ENCODE results near the gene ART5. TPM values are rescaled to one million over a fixed set of nuclear protein-coding genes. Genes with fewer than 3 reads are reported as not detected.

ART5 gene
- polyA plus RNA-seq, 3 donors, result not detected

- no peak overlapping the region for H3K4me3 ChIP-seq (replicated peaks in 1 of 3; ENCODE audit: low read depth in 2 of 3, low read length in 3 of 3)
- H3K27me3 Mint-ChIP-seq (ENCODE audit: low read depth in 3 of 3), result peaks cover 0 to 5% (median 1%) of the 10 kb centered on the region in 3 donors
- H3K27ac ChIP-seq (ENCODE audit: low read depth in 1 of 2, low read length in 2 of 2), result no peak overlapping the region
- no peaks in the 10 kb centered on the region for H4K20me1 ChIP-seq (ENCODE audit: insufficient read depth, low read length)
- no peak overlapping the region for H3K4me3 Mint-ChIP-seq
- no peaks in the 10 kb centered on the region for H3K36me3 Mint-ChIP-seq
- H3K79me2 ChIP-seq (ENCODE audit: insufficient read depth, low read length), result no peaks in the 10 kb centered on the region
- peak overlapping the region in 2 of 7 donors; percentile 27 to 66 for H3K27ac Mint-ChIP-seq
- peaks cover 25% of the 10 kb centered on the region for H3K4me1 Mint-ChIP-seq
- intact Hi-C loops (cut with micrococcal nuclease), result no loop called here
- no peak overlapping the region for H3K4me2 ChIP-seq (replicated peaks; ENCODE audit: extremely low read depth, low read length, poor library complexity, severe bottlenecking)
- no peaks in the 10 kb centered on the region for H3K9me3 ChIP-seq (replicated peaks in 1 of 2; ENCODE audit: control insufficient read depth in 1 of 2, insufficient read depth in 1 of 2, low read length in 2 of 2)
- no peaks in the 10 kb centered on the region for H3K36me3 ChIP-seq (replicated peaks in 1 of 2; ENCODE audit: control insufficient read depth in 1 of 2, insufficient read depth in 2 of 2, low read length in 2 of 2)
- no peak for TF ChIP-seq CTCF (IDR thresholded peaks at IDR 0.05)
- no peaks in the 10 kb centered on the region for H3K27me3 ChIP-seq (ENCODE audit: control insufficient read depth in 2 of 2, insufficient read depth in 2 of 2, low read length in 2 of 2)
- 49% methylated on average over 3 of the region's 4 CpGs for WGBS (ENCODE audit: insufficient coverage)
- peaks cover 0 to 1% (median 0%) of the 10 kb centered on the region in 7 donors for H3K9me3 Mint-ChIP-seq
- peaks cover 25% of the 10 kb centered on the region in 2 donors for H3K4me1 ChIP-seq (ENCODE audit: control insufficient read depth in 1 of 2, insufficient read depth in 2 of 2, low read length in 2 of 2)
- H3K9ac ChIP-seq (ENCODE audit: insufficient read depth, low read length, poor library complexity, severe bottlenecking), result no peak overlapping the region
- peak overlapping the region; percentile 21 for H2AFZ ChIP-seq (ENCODE audit: insufficient read depth, low read depth, low read length, poor library complexity, severe bottlenecking)
- no peak for DNase-seq
Measured at GRCh38 chr11:3622521-3622920, 19.3 kb downstream of the ART5 start.

GRCh38 chr11:3617990-3618389, 23.8 kb downstream of the ART5 start:
- no peaks in the 10 kb centered on the region for H3K27me3 ChIP-seq (ENCODE audit: control insufficient read depth in 2 of 2, insufficient read depth in 2 of 2, low read length in 2 of 2)
- no peak overlapping the region for H3K4me3 ChIP-seq (replicated peaks in 1 of 3; ENCODE audit: low read depth in 2 of 3, low read length in 3 of 3)
- H3K4me1 Mint-ChIP-seq, result peaks cover 24% of the 10 kb centered on the region
- intact Hi-C loops (cut with micrococcal nuclease), result no loop called here
- no peaks in the 10 kb centered on the region for H3K36me3 ChIP-seq (replicated peaks in 1 of 2; ENCODE audit: control insufficient read depth in 1 of 2, insufficient read depth in 2 of 2, low read length in 2 of 2)
- no peak overlapping the region for H3K4me2 ChIP-seq (replicated peaks; ENCODE audit: extremely low read depth, low read length, poor library complexity, severe bottlenecking)
- H3K4me3 Mint-ChIP-seq, result no peak overlapping the region
- no peak overlapping the region for H3K27ac ChIP-seq (ENCODE audit: low read depth in 1 of 2, low read length in 2 of 2)
- no peaks in the 10 kb centered on the region for H4K20me1 ChIP-seq (ENCODE audit: insufficient read depth, low read length)
- peaks cover 27 to 28% of the 10 kb centered on the region in 2 donors for H3K4me1 ChIP-seq (ENCODE audit: control insufficient read depth in 1 of 2, insufficient read depth in 2 of 2, low read length in 2 of 2)
- 93% methylated on average over 3 of the region's 8 CpGs for WGBS (ENCODE audit: insufficient coverage)
- no peak for TF ChIP-seq CTCF (IDR thresholded peaks at IDR 0.05)
- no peak for DNase-seq
- H3K9ac ChIP-seq (ENCODE audit: insufficient read depth, low read length, poor library complexity, severe bottlenecking), result no peak overlapping the region
- H3K9me3 Mint-ChIP-seq, result peaks cover 0 to 2% (median 0%) of the 10 kb centered on the region in 7 donors
- no peaks in the 10 kb centered on the region for H3K79me2 ChIP-seq (ENCODE audit: insufficient read depth, low read length)
- peaks cover 0 to 2% of the 10 kb centered on the region in 2 donors for H3K36me3 Mint-ChIP-seq
- peaks cover 5 to 14% (median 9%) of the 10 kb centered on the region in 3 donors for H3K27me3 Mint-ChIP-seq (ENCODE audit: low read depth in 3 of 3)
- H3K27ac Mint-ChIP-seq, result no peak overlapping the region
- no peaks in the 10 kb centered on the region for H3K9me3 ChIP-seq (replicated peaks in 1 of 2; ENCODE audit: control insufficient read depth in 1 of 2, insufficient read depth in 1 of 2, low read length in 2 of 2)
- H2AFZ ChIP-seq (ENCODE audit: insufficient read depth, low read depth, low read length, poor library complexity, severe bottlenecking), result no peak overlapping the region
